ENCODE data around the gene WDR7. TPM values are rescaled to one million over a fixed set of nuclear protein-coding genes. Genes with fewer than 3 reads are reported as not detected.

Gene WDR7
- total RNA-seq, 1 experiment from 2014 or later: 7.8 TPM

DNA sequence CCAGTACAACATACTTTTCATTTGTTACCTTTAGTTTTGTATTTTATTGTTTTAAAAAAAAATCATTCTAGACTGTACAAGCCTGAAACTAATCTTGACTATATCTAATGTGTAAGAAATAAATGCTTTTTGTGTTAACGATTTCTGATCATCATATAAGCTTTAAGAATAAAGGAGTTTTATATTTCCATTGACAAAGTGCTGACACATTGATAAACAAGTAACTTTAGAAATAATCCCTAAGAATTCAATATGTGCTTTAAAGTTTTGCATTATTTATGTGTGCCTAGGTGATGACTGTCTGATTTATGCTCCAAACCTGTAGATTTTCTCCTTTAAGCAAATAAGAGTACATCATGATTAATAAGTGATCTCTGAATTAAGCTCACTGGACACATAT is 248.5 kb downstream of the WDR7 start:
- no peak for DNase-seq
- TF ChIP-seq, protein P1, sequence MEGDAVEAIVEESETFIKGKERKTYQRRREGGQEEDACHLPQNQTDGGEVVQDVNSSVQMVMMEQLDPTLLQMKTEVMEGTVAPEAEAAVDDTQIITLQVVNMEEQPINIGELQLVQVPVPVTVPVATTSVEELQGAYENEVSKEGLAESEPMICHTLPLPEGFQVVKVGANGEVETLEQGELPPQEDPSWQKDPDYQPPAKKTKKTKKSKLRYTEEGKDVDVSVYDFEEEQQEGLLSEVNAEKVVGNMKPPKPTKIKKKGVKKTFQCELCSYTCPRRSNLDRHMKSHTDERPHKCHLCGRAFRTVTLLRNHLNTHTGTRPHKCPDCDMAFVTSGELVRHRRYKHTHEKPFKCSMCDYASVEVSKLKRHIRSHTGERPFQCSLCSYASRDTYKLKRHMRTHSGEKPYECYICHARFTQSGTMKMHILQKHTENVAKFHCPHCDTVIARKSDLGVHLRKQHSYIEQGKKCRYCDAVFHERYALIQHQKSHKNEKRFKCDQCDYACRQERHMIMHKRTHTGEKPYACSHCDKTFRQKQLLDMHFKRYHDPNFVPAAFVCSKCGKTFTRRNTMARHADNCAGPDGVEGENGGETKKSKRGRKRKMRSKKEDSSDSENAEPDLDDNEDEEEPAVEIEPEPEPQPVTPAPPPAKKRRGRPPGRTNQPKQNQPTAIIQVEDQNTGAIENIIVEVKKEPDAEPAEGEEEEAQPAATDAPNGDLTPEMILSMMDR (IDR thresholded peaks at IDR 0.05; ENCODE audit: insufficient read depth in 1 of 2, low read depth in 1 of 2, low read length in 1 of 2, severe bottlenecking in 1 of 2, unreplicated experiment in 1 of 2): no peak
- BruUV-seq (replicated peaks): no TSS peak
- H3K9me3 Mint-ChIP-seq (ENCODE audit: unreplicated experiment): no peaks in the 10 kb centered on the region
- Histone ChIP-seq H3K4me1 (no peaks in the 10 kb centered on the region), H3K4me3 (ENCODE audit: low read depth, low read length) (no peak overlapping the region), H3K9me3 (no peaks in the 10 kb centered on the region), H3K27me3 (replicated peaks; ENCODE audit: control insufficient read depth, insufficient read depth, low read length) (no peaks in the 10 kb centered on the region), H3K36me3 (ENCODE audit: control insufficient read depth, insufficient read depth, low read length) (no peaks in the 10 kb centered on the region)
- H3K27me3 Mint-ChIP-seq (ENCODE audit: insufficient read depth, unreplicated experiment): no peaks in the 10 kb centered on the region
- H3K36me3 Mint-ChIP-seq (ENCODE audit: insufficient read depth, unreplicated experiment): no peaks in the 10 kb centered on the region
- ChIA-PET POLR2A (no interaction called here), CTCF (no interaction called here)
- H3K27ac Mint-ChIP-seq (ENCODE audit: unreplicated experiment): no peak overlapping the region
- H3K4me1 Mint-ChIP-seq (ENCODE audit: low read depth, unreplicated experiment): no peaks in the 10 kb centered on the region
- no peak overlapping the region for H3K4me3 Mint-ChIP-seq (ENCODE audit: unreplicated experiment)
- intact Hi-C loops (cut with micrococcal nuclease; ENCODE audit: unreplicated experiment): no loop called here

DNA sequence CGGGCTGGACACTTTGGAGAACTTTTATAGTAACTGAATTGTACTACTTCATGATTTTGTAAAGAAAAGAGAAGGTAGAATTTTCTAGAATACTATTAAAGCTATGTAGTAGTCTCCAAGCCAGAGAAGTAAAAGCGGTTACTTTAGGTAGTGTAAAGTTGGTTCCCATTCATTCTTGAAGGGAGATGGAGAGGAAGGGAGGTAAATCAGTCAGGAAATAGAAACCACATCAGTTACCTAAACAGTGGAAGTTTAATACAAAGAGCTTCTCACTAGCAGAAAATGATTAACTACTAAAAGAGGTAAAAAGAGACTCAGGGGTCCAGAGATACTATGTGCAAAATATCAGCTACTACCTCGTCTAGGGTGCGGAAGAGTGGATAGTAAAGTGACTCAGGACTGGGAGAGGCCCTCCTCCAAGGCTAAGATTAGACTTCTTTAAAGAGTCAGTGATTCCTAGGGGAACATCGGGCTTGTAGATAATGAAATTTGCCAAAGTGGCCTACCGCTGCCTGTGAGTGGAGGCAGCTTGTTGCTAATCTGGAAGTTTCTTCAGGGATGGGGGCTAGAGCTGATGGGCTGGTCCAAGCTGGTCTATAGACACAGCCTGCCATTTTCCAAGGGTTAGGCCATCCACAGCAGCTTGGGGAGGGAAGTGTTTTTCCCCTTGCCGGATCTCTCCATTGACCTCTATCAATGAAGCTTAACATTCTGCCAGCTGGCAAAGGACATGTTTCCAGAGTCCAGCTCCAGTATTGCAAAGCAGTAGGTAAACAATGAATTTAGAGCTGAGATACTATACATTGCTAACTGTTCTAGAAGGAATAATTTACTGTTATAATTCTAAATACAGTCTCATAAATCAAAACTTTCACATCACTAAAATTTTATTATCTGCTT is 249.3 kb downstream of the WDR7 start:
- no peak overlapping the region for H3K4me3 Mint-ChIP-seq (ENCODE audit: unreplicated experiment)
- CTCF ChIA-PET: no interaction called here
- H3K4me3 ChIP-seq (ENCODE audit: low read depth, low read length): no peak overlapping the region
- H3K4me1 Mint-ChIP-seq (ENCODE audit: low read depth, unreplicated experiment): no peaks in the 10 kb centered on the region
- TF ChIP-seq, protein P1 (IDR thresholded peaks at IDR 0.05; ENCODE audit: insufficient read depth in 1 of 2, low read depth in 1 of 2, low read length in 1 of 2, severe bottlenecking in 1 of 2, unreplicated experiment in 1 of 2): no peak
- no TSS peak for BruUV-seq (replicated peaks)
- H3K27me3 ChIP-seq (replicated peaks; ENCODE audit: control insufficient read depth, insufficient read depth, low read length): no peaks in the 10 kb centered on the region
- H3K36me3 Mint-ChIP-seq (ENCODE audit: insufficient read depth, unreplicated experiment): no peaks in the 10 kb centered on the region
- no peaks in the 10 kb centered on the region for H3K4me1 ChIP-seq
- H3K27ac Mint-ChIP-seq (ENCODE audit: unreplicated experiment): no peak overlapping the region
- no peaks in the 10 kb centered on the region for H3K9me3 Mint-ChIP-seq (ENCODE audit: unreplicated experiment)
- intact Hi-C loops (cut with micrococcal nuclease; ENCODE audit: unreplicated experiment): no loop called here
- POLR2A ChIA-PET: no interaction called here
- H3K9me3 ChIP-seq: no peaks in the 10 kb centered on the region
- DNase-seq: no peak
- no peaks in the 10 kb centered on the region for H3K36me3 ChIP-seq (ENCODE audit: control insufficient read depth, insufficient read depth, low read length)
- H3K27me3 Mint-ChIP-seq (ENCODE audit: insufficient read depth, unreplicated experiment): no peaks in the 10 kb centered on the region

DNA sequence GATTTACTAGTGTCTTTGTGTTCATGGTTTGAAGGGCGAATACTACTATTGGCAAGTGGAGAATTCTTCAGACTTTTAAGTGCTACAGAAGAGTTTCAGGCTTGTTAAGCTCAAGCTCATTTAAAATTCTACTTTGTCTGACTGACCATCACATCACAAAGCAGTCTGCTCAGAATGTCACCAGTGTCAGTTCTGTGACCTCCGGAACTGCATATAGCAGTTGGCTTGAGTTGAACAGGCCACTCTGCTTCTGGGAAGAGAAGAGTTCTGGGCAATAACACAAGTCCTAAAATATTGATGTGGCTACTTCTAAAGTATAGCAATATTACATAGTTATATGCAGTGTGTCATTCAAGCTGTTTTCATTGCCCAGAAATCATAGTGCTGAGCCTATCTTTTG is 250.8 kb downstream of the WDR7 start:
- no peaks in the 10 kb centered on the region for H3K27me3 ChIP-seq (replicated peaks; ENCODE audit: control insufficient read depth, insufficient read depth, low read length)
- no peaks in the 10 kb centered on the region for H3K4me1 ChIP-seq
- DNase-seq: no peak
- H3K27ac Mint-ChIP-seq (ENCODE audit: unreplicated experiment): no peak overlapping the region
- TF ChIP-seq, protein P1 (IDR thresholded peaks at IDR 0.05; ENCODE audit: insufficient read depth in 1 of 2, low read depth in 1 of 2, low read length in 1 of 2, severe bottlenecking in 1 of 2, unreplicated experiment in 1 of 2): no peak
- H3K4me3 Mint-ChIP-seq (ENCODE audit: unreplicated experiment): no peak overlapping the region
- no peak overlapping the region for H3K4me3 ChIP-seq (ENCODE audit: low read depth, low read length)
- H3K27me3 Mint-ChIP-seq (ENCODE audit: insufficient read depth, unreplicated experiment): no peaks in the 10 kb centered on the region
- H3K9me3 ChIP-seq: no peaks in the 10 kb centered on the region
- POLR2A ChIA-PET: no interaction called here
- no TSS peak for BruUV-seq (replicated peaks)
- CTCF ChIA-PET: no interaction called here
- intact Hi-C loops (cut with micrococcal nuclease; ENCODE audit: unreplicated experiment): no loop called here
- H3K36me3 Mint-ChIP-seq (ENCODE audit: insufficient read depth, unreplicated experiment): no peaks in the 10 kb centered on the region
- no peaks in the 10 kb centered on the region for H3K36me3 ChIP-seq (ENCODE audit: control insufficient read depth, insufficient read depth, low read length)
- H3K9me3 Mint-ChIP-seq (ENCODE audit: unreplicated experiment): no peaks in the 10 kb centered on the region
- no peaks in the 10 kb centered on the region for H3K4me1 Mint-ChIP-seq (ENCODE audit: low read depth, unreplicated experiment)
